GM12872 (cell line): ENCODE data around the gene RSPH4A.

ENCODE experiments used
- TF ChIP-seq, protein P1 (sequence below): IDR thresholded peaks from 3 replicates; pipeline ENCODE4 v1.5.1; 2011; ENCODE audit warnings: low read depth, mild to moderate bottlenecking, low read length, moderate library complexity; ENCODE audit not compliant: insufficient read depth

RSPH4A gene

DNA sequence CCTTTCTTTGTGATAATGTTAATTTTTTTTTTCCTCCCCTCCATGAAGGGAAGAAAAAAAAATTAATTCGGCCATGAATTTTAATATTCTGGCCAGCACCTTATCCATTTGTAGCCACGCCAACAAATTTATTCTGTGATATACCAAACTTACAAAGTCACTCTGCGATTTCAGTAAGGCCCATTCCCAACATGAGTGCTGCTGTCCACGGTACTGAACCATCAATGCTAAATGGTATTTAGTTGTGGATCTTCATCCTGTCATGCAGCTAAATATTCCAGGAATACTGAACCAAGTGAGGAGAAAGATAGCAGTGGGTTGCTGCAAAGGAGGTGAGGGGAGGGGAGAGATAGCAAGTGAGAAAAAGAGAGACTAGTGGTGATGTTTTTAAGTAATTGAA lies 19.5 kb upstream of the RSPH4A start:
- TF ChIP-seq, protein P1, sequence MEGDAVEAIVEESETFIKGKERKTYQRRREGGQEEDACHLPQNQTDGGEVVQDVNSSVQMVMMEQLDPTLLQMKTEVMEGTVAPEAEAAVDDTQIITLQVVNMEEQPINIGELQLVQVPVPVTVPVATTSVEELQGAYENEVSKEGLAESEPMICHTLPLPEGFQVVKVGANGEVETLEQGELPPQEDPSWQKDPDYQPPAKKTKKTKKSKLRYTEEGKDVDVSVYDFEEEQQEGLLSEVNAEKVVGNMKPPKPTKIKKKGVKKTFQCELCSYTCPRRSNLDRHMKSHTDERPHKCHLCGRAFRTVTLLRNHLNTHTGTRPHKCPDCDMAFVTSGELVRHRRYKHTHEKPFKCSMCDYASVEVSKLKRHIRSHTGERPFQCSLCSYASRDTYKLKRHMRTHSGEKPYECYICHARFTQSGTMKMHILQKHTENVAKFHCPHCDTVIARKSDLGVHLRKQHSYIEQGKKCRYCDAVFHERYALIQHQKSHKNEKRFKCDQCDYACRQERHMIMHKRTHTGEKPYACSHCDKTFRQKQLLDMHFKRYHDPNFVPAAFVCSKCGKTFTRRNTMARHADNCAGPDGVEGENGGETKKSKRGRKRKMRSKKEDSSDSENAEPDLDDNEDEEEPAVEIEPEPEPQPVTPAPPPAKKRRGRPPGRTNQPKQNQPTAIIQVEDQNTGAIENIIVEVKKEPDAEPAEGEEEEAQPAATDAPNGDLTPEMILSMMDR, result no peak

DNA sequence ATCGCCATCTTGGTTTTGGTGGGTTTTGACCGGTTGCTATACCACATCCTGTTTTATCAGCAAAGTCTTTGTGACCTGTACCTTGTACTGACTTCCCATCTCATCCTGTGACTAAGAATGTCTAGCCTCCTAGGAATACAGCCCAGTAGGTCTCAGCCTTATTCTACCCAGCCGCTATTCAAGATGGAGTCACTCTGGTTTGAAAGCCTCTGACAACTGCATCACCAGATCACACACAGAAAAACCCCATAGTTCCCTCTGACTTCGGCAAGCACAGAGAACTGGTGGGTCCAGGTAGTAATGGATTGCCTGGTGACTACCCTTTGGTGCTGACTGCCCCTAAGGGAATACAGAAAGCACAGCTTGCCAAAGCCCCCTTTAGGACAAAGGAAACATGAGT lies 10.3 kb upstream of the RSPH4A start:
- TF ChIP-seq, protein P1, result no peak

DNA sequence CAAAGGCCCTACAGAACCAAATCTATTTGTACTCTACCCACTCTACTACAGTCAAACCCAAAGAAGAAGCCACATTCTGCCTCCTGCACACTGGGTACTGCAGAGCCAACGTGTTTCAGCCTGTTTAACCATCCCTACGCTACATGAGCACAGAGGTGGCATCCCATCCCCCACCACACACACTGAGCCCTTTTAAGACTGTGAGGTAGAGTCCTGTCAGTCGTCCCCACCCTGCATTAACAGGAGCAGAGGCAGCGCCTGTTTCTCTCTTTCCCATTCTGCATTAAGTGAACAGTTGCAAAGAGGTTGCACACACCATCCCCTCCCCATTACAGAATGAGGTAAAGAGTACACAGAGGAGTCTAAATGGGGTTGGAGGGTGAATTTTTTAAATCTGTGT lies 5.2 kb upstream of the RSPH4A start:
- TF ChIP-seq, protein P1, result no peak

DNA sequence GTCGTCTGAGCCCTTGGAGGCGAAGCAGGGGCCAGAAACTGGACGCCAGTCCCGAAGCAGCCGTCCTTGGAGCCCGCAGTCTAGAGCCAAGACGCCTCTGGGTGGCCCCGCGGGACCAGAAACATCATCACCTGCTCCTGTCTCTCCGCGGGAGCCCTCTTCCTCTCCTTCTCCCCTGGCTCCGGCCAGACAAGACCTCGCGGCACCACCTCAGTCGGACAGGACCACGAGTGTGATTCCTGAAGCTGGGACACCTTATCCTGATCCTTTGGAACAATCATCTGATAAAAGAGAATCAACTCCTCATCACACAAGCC lies 416 bp downstream of the RSPH4A start:
- TF ChIP-seq, protein P1, result no peak

DNA sequence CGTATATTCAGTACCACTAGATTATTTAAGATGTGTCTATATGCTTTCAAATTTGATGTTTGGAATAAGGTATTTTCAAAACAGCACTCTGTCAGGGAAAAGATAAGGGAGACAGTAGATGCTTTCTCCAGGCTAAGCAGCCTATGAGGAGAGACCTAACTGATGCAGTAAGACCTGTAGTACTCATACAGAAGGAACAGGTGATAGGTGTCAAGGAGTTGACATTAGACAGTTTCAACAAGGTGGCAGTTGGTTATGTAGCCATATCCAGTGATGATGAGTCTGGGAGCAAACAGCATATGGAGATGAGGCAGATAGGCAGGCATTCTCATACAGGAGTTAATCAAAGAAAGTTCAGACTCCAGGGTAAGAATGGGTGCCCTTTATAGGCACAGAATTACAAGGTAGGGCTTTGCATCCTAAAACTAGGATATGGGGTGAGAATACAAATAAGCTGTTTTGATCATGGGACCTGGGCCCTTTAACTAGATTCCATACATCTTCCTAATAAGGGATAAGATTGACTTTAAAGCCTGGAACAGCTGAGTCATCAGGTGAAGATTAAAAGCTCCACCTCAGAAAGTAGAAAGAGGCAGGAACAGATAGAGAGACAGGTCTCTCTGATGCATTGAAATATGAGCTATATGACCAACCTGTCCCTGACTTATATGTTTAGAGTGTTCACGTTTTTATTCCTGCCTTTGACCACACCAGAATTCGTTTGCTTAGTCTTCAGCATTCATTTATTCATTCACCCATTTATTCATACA lies 7.9 kb downstream of the RSPH4A start:
- TF ChIP-seq, protein P1, result no peak

DNA sequence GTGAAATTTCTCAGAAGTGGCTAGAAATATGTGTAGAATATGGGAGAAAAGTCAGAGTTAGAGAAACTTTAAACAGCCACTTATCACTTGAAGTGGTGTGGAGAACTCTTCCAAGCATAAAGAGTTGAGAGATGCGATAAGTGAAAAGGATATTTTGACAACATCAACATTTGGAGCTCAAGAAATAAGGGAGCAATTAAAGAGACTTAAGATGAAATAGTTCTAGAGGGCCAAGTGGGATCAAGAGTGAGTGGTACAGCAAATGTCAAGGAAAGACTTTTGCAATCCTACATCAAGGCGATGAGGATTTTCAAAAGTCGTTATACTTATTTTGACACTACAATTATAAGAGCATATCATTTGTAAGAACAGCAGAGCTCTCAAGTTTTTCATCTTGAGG lies 9.6 kb downstream of the RSPH4A start:
- TF ChIP-seq, protein P1, result no peak

DNA sequence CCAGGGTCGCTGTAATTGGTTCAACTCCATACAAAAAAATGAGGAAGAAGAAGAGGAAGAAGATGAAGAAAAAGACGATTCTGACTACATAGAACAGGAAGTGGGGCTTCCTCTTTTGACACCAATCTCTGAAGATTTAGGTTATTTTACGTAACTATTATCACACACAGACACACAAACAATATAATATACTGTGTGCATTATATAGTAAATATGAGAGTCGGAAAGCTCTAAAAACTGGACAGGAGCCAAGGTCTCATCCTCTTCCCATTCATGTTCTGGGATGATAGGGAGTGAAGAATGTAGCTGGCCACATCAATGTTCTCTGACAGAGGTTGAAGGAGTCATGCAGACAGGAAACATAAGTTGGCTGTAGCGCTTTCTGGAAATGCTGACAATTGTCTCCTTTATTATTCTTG lies 13.3 kb downstream of the RSPH4A start:
- TF ChIP-seq, protein P1, result no peak
